Neural crest cell (in vitro differentiated cells): Measurements from ENCODE around the gene GLB1L. TPM values are rescaled to one million over a fixed set of nuclear protein-coding genes. Genes with fewer than 3 reads are reported as not detected.
"Not testable (repeated sequence)": the region's sequence is repeated elsewhere in the genome, so short reads cannot be mapped to it uniquely, and the experiment has no call there.

Source experiments
- DNase-seq: peaks from one replicate; pipeline ENCODE4 v3.0.0; 2021; ENCODE audit warnings: low read depth, mixed read lengths, low spot score
- H3K27ac Mint-ChIP-seq: one replicate; pipeline ENCODE4 v1.8.0; 2021; ENCODE audit warnings: mild to moderate bottlenecking, mixed read lengths; ENCODE audit not compliant: unreplicated experiment
- H3K27me3 Mint-ChIP-seq: 2 replicates; pipeline ENCODE4 v1.8.0; 2021; ENCODE audit warnings: low read depth, mild to moderate bottlenecking, mixed read lengths
- H3K36me3 Mint-ChIP-seq: 2 replicates; pipeline ENCODE4 v1.8.0; 2021; ENCODE audit warnings: low read depth, mild to moderate bottlenecking, mixed read lengths
- H3K4me1 Mint-ChIP-seq: 2 replicates; pipeline ENCODE4 v1.8.0; 2021; ENCODE audit warnings: mixed read lengths
- H3K4me3 Mint-ChIP-seq: one replicate; pipeline ENCODE4 v1.8.0; 2021; ENCODE audit warnings: mild to moderate bottlenecking, mixed read lengths
- H3K9me3 Mint-ChIP-seq: 2 replicates; pipeline ENCODE4 v1.8.0; 2021; ENCODE audit warnings: mixed read lengths
- total RNA-seq: library from RNA; stranded (reverse); gene quantifications from 2 replicates; pipeline ENCODE4 v1.2.1, GENCODE V29; 2021
- TF ChIP-seq, protein P1 (sequence below): fragments of 200-600 bp; sonication (generic); conservative IDR thresholded peaks from 2 replicates; pipeline ENCODE4 v1.5.0; 2021; ENCODE audit warnings: antibody characterized with exemption, mild to moderate bottlenecking

GLB1L gene
- total RNA-seq, 1 donor from 2014 or later, result 11.2 TPM

- Mint-ChIP-seq H3K4me3 (peak overlapping the region; percentile 67), H3K27ac (peak overlapping the region; percentile 91), H3K36me3 (peaks cover 9% of the 10 kb centered on the region), H3K4me1 (peaks cover 29% of the 10 kb centered on the region), H3K9me3 (peaks cover 7% of the 10 kb centered on the region), H3K27me3 (peaks cover 3% of the 10 kb centered on the region)
- DNase-seq, result no peak
- TF ChIP-seq, protein P1, sequence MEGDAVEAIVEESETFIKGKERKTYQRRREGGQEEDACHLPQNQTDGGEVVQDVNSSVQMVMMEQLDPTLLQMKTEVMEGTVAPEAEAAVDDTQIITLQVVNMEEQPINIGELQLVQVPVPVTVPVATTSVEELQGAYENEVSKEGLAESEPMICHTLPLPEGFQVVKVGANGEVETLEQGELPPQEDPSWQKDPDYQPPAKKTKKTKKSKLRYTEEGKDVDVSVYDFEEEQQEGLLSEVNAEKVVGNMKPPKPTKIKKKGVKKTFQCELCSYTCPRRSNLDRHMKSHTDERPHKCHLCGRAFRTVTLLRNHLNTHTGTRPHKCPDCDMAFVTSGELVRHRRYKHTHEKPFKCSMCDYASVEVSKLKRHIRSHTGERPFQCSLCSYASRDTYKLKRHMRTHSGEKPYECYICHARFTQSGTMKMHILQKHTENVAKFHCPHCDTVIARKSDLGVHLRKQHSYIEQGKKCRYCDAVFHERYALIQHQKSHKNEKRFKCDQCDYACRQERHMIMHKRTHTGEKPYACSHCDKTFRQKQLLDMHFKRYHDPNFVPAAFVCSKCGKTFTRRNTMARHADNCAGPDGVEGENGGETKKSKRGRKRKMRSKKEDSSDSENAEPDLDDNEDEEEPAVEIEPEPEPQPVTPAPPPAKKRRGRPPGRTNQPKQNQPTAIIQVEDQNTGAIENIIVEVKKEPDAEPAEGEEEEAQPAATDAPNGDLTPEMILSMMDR, result no peak
Observed at GRCh38 chr2:219204425-219205164, 40.6 kb downstream of the GLB1L start.

DNA sequence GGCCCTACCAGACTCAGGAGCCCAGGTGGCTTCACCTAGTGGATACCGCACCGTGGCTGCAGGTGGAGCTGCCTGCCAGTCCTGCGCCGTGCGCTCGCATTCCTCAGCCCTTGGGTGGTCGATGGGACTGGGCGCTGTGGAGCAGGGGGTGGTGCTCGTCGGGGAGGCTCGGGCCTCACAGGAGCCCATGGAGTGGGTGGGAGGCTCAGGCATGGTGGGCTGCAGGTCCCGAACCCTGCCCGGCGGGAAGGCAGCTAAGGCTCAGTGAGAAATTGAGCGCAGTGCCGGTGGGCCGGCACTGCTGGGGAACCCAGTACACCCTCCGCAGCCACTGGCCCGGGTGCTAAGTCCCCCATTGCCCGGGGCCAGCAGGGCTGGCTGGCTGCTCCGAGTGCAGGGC lies 43.9 kb downstream of the GLB1L start:
- not testable (repeated sequence) for H3K27ac Mint-ChIP-seq, DNase-seq, H3K36me3 Mint-ChIP-seq, H3K9me3 Mint-ChIP-seq, H3K4me3 Mint-ChIP-seq
- H3K27me3 Mint-ChIP-seq, result peaks cover 11% of the 10 kb centered on the region
- H3K4me1 Mint-ChIP-seq, result peaks cover 12% of the 10 kb centered on the region

- Mint-ChIP-seq H3K27ac (peak overlapping the region; percentile 51), H3K4me3 (peak overlapping the region; percentile 36)
- DNase-seq, H3K27me3 Mint-ChIP-seq, H3K36me3 Mint-ChIP-seq, H3K9me3 Mint-ChIP-seq, H3K4me1 Mint-ChIP-seq: not testable (repeated sequence)
Observed at GRCh38 chr2:219200502-219201326, 44.5 kb downstream of the GLB1L start.

DNA sequence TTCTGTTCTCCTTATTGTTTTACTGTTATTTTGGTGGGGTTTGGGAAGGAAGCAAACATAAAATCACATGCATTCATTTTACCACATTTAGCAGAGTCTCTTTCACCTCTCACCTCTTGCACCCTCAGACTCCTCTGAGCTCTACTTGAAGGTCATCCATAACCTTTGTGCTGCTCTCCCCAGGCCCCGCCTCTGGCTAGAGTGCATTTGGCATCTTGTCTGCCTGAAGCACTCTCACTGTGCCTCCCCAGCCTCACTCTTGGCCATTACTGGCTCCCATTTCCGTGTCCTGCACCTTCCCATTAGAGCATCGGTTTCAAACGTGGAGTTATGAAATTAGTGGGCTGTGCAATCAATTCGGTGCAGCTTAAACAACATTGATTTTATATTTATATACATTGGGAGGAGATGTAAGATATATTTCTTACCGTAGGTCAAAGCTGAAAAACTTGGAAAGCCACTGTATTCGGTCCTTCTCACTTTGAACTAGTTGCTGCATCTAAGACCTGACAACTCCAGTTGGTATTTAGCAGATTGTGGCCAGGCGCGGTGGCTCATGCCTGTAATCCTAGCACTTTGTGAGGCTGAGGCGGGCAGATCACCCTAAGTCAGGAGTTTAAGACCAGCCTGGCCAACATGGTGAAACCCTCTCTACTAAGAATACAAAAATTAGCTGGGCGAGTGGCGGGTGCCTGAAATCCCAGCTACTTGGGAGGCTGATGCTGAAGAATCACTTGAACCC lies 45.6 kb downstream of the GLB1L start:
- Mint-ChIP-seq H3K4me1 (peaks cover 7% of the 10 kb centered on the region), H3K9me3 (peaks cover 7% of the 10 kb centered on the region), H3K4me3 (no peak overlapping the region), H3K27me3 (peaks cover 14% of the 10 kb centered on the region), H3K27ac (no peak overlapping the region), H3K36me3 (peaks cover 5% of the 10 kb centered on the region)
- DNase-seq, result no peak
- TF ChIP-seq, protein P1, result no peak

DNA sequence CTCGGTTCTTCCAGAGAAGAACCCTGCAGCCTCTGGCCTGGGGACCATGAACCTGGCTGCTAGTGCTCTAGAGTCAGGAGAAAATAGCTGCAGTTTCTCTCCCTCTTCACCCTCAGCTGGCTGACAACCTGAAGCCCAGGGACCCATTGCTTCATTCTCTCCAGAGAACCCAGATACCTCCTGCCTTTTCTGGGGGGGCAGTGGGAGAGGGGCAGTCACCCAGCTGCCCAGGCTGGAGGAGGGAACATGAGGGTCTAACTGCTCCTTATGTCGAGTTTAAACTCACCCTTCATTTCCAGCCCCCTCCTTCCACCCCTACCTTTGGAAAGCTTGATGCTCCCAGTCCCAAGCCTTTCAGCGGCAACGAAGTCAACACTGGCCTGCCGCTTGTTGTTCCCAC lies 46.3 kb downstream of the GLB1L start:
- Mint-ChIP-seq H3K9me3 (peaks cover 5% of the 10 kb centered on the region), H3K4me3 (no peak overlapping the region), H3K36me3 (peaks cover 5% of the 10 kb centered on the region), H3K4me1 (peaks cover 7% of the 10 kb centered on the region), H3K27me3 (peaks cover 14% of the 10 kb centered on the region), H3K27ac (no peak overlapping the region)
- TF ChIP-seq, protein P1, result no peak
- no peak for DNase-seq

GRCh38 chr2:219197388-219197787 lies 47.9 kb downstream of the GLB1L start:
- peaks cover 5% of the 10 kb centered on the region for H3K36me3 Mint-ChIP-seq
- peaks cover 7% of the 10 kb centered on the region for H3K4me1 Mint-ChIP-seq
- TF ChIP-seq, protein P1, result no peak
- H3K27ac Mint-ChIP-seq, result no peak overlapping the region
- H3K4me3 Mint-ChIP-seq, result no peak overlapping the region
- peaks cover 14% of the 10 kb centered on the region for H3K27me3 Mint-ChIP-seq
- no peak for DNase-seq
- peaks cover 5% of the 10 kb centered on the region for H3K9me3 Mint-ChIP-seq
